ENCODE results near the gene SHISA7.

- TF ChIP-seq CTCF (IDR thresholded peaks at IDR 0.05; ENCODE audit: insufficient read depth, low read length) (no peak), GABPA (IDR thresholded peaks at IDR 0.05; ENCODE audit: low read depth) (no peak)
These were observed 51.9 kb downstream of the SHISA7 start for GRCh38 chr19:55391191-55391670.
